Upper lobe of right lung (tissue), 1 donor: ENCODE measurements around the gene STRA8. TPM values are rescaled to one million over a fixed set of nuclear protein-coding genes. Genes with fewer than 3 reads are reported as not detected.

Experiments
- ATAC-seq: fragments of 200-7000 bp; cut with Tn5 transposase; one replicate; pipeline ENCODE4 v1.9.1; 2020; ENCODE audit warnings: mild to moderate bottlenecking, moderate library complexity
- DNase-seq: peaks from one replicate; pipeline ENCODE4 v3.0.0-alpha.2; 2020
- H3K27ac ChIP-seq: fragments of 200-600 bp; one replicate; pipeline ENCODE4 v1.8.0; 2022
- H3K27me3 ChIP-seq: fragments of 200-600 bp; one replicate; pipeline ENCODE4 v1.8.0; 2022; ENCODE audit warnings: mild to moderate bottlenecking
- H3K36me3 ChIP-seq: fragments of 200-600 bp; one replicate; pipeline ENCODE4 v1.8.0; 2022
- H3K4me1 ChIP-seq: fragments of 200-600 bp; one replicate; pipeline ENCODE4 v1.8.0; 2022
- H3K4me3 ChIP-seq: fragments of 200-600 bp; one replicate; pipeline ENCODE4 v1.8.0; 2022; ENCODE audit warnings: mild to moderate bottlenecking
- H3K9me3 ChIP-seq: fragments of 200-600 bp; one replicate; pipeline ENCODE4 v1.8.0; 2022
- CTCF ChIP-seq: fragments of 200-600 bp; IDR thresholded peaks from one replicate; pipeline ENCODE4 v1.8.0; 2022; ENCODE audit warnings: antibody characterized with exemption
- intact Hi-C: fragments of 100-400 bp; cut with DNase I; formaldehyde crosslinking; loops from one replicate; pipeline ENCODE4 v1.11.0; 2022
- long read RNA-seq: library from polyadenylated mRNA; unstranded; transcript quantifications from one replicate; pipeline ENCODE4 v2.0.0, GENCODE V29; 2021
- total RNA-seq: library from RNA; stranded (reverse); fragmentation: NEBNext Ultra II Directional; extraction: Animal tissue kit (Norgen Biotek cat#: 25700); gene quantifications from one replicate; pipeline ENCODE4 v1.2.1, GENCODE V29; 2021
- donor health status: DM: no; HTN: yes; CAD: no; lungs with severe emphysema.

Gene STRA8
- total RNA-seq = not detected
- long read RNA-seq = 0 reads

- no peak for ATAC-seq
- no peak for TF ChIP-seq CTCF
- Histone ChIP-seq H3K4me3 (no peak within 1 kb of the TSS), H3K27ac (no peak within 1 kb of the TSS), H3K27me3 (no peaks in the 10 kb centered on the region), H3K9me3 (no peaks in the 10 kb centered on the region), H3K4me1 (no peaks in the 10 kb centered on the region), H3K36me3 (no peaks in the 10 kb centered on the region)
- DNase-seq = no peak
- intact Hi-C loops = no loop called here
Measured at GRCh38 chr7:135233570-135233969, at the start of gene STRA8. STRA8 (plus strand) TSS chr7:135233838; CDS start chr7:135240525, 6,687 bp downstream.

- ATAC-seq = no peak
- Histone ChIP-seq H3K4me3 (no peak overlapping the region), H3K4me1 (no peaks in the 10 kb centered on the region), H3K27ac (no peak overlapping the region), H3K9me3 (peaks cover 25% of the 10 kb centered on the region), H3K27me3 (no peaks in the 10 kb centered on the region), H3K36me3 (peaks cover 72% of the 10 kb centered on the region)
- TF ChIP-seq CTCF = no peak
- no peak for DNase-seq
- intact Hi-C loops = no loop called here
Measured at GRCh38 chr7:135184254-135184841, 49.3 kb upstream of the STRA8 start.

GRCh38 chr7:135185471-135186260 is 48.0 kb upstream of the STRA8 start:
- Histone ChIP-seq H3K27me3 (no peaks in the 10 kb centered on the region), H3K36me3 (peaks cover 81% of the 10 kb centered on the region), H3K27ac (no peak overlapping the region), H3K4me3 (no peak overlapping the region), H3K4me1 (no peaks in the 10 kb centered on the region), H3K9me3 (peaks cover 18% of the 10 kb centered on the region)
- no peak for DNase-seq
- no peak for ATAC-seq
- no peak for TF ChIP-seq CTCF
- intact Hi-C loops = no loop called here

GRCh38 chr7:135186261-135186540 is 47.4 kb upstream of the STRA8 start:
- peaks cover 85% of the 10 kb centered on the region for H3K36me3 ChIP-seq
- intact Hi-C loops = no loop called here
- no peak overlapping the region for H3K4me3 ChIP-seq
- ATAC-seq (no peak), DNase-seq (no peak)
- H3K9me3 ChIP-seq = peaks cover 12% of the 10 kb centered on the region
- no peaks in the 10 kb centered on the region for H3K4me1 ChIP-seq
- no peak overlapping the region for H3K27ac ChIP-seq
- no peak for TF ChIP-seq CTCF
- H3K27me3 ChIP-seq = no peaks in the 10 kb centered on the region

- intact Hi-C loops = no loop called here
- no peaks in the 10 kb centered on the region for H3K4me1 ChIP-seq
- no peak for ATAC-seq
- no peak overlapping the region for H3K4me3 ChIP-seq
- peaks cover 6% of the 10 kb centered on the region for H3K9me3 ChIP-seq
- H3K27ac ChIP-seq = no peak overlapping the region
- no peaks in the 10 kb centered on the region for H3K27me3 ChIP-seq
- DNase-seq = no peak
- H3K36me3 ChIP-seq = peaks cover 86% of the 10 kb centered on the region
- no peak for TF ChIP-seq CTCF
Measured at GRCh38 chr7:135186841-135187253, 46.8 kb upstream of the STRA8 start.
